GM23338 (cell line): ENCODE data around the gene CDH18. TPM values are rescaled to one million over a fixed set of nuclear protein-coding genes. Genes with fewer than 3 reads are reported as not detected.

ENCODE experiments used
- ATAC-seq: fragments of 200-7000 bp; cut with Tn5 transposase; 3 replicates; pipeline ENCODE4 v1.9.1; 2020
- DNase-seq: peaks from one replicate; pipeline ENCODE4 v3.0.0-alpha.2; 2015; ENCODE audit warnings: low spot score
- H2AFZ ChIP-seq: fragments of 200-600 bp; sonication (generic); 2 replicates; pipeline ENCODE4 v1.8.0; 2016; ENCODE audit warnings: antibody characterized with exemption, mild to moderate bottlenecking, moderate library complexity
- H3F3A ChIP-seq: fragments of 200-600 bp; sonication (generic); replicated peaks from 2 replicates; pipeline ENCODE4 v1.8.0; 2017; ENCODE audit warnings: antibody characterized with exemption, mixed run types, low read depth
- H3K27ac ChIP-seq: fragments of 200-600 bp; sonication (generic); 2 replicates; pipeline ENCODE4 v1.6.1; 2016; ENCODE audit warnings: low read depth
- H3K27me3 ChIP-seq: fragments of 200-600 bp; sonication (generic); 2 replicates; pipeline ENCODE4 v1.8.0; 2016; ENCODE audit warnings: mild to moderate bottlenecking, mixed run types, moderate library complexity; ENCODE audit not compliant: insufficient read depth
- H3K36me3 ChIP-seq: fragments of 200-600 bp; sonication (generic); 2 replicates; pipeline ENCODE4 v1.8.0; 2016; ENCODE audit warnings: mild to moderate bottlenecking; ENCODE audit not compliant: insufficient read depth
- H3K4me1 ChIP-seq: fragments of 200-600 bp; sonication (generic); 2 replicates; pipeline ENCODE4 v1.8.0; 2016; ENCODE audit warnings: mild to moderate bottlenecking, moderate library complexity; ENCODE audit not compliant: insufficient read depth
- H3K4me2 ChIP-seq: fragments of 200-600 bp; sonication (generic); 2 replicates; pipeline ENCODE4 v1.7.1; 2017; ENCODE audit warnings: mixed run types
- H3K4me3 ChIP-seq: fragments of 200-600 bp; sonication (generic); 2 replicates; pipeline ENCODE4 v1.6.1; 2016; ENCODE audit warnings: mixed run types
- H3K79me2 ChIP-seq: fragments of 200-600 bp; sonication (generic); replicated peaks from 2 replicates; pipeline ENCODE4 v1.8.0; 2017; ENCODE audit warnings: mild to moderate bottlenecking; ENCODE audit not compliant: insufficient read depth
- H3K9me2 ChIP-seq: fragments of 200-600 bp; sonication (generic); 2 replicates; pipeline ENCODE4 v1.8.0; 2017; ENCODE audit not compliant: insufficient read depth
- H4K20me1 ChIP-seq: fragments of 200-600 bp; sonication (generic); replicated peaks from 2 replicates; pipeline ENCODE4 v1.8.0; 2017; ENCODE audit warnings: mild to moderate bottlenecking; ENCODE audit not compliant: insufficient read depth
- H3K27ac Mint-ChIP-seq: 2 replicates; pipeline ENCODE4 v1.8.0; 2020; ENCODE audit warnings: inconsistent platforms, mild to moderate bottlenecking, moderate library complexity, mixed read lengths
- H3K27me3 Mint-ChIP-seq: 3 replicates; pipeline ENCODE4 v1.8.0; 2022; ENCODE audit warnings: low read depth, mild to moderate bottlenecking, moderate library complexity, mixed read lengths, inconsistent platforms; ENCODE audit not compliant: insufficient read depth, poor library complexity
- H3K36me3 Mint-ChIP-seq: 3 replicates; pipeline ENCODE4 v1.8.0; 2021; ENCODE audit warnings: low read depth, mild to moderate bottlenecking, inconsistent platforms, moderate library complexity, mixed read lengths
- H3K4me1 Mint-ChIP-seq: 3 replicates; pipeline ENCODE4 v1.8.0; 2020; ENCODE audit warnings: mild to moderate bottlenecking, inconsistent platforms, mixed read lengths
- H3K4me3 Mint-ChIP-seq: 3 replicates; pipeline ENCODE4 v1.8.0; 2021; ENCODE audit warnings: moderate library complexity, mild to moderate bottlenecking, inconsistent platforms, mixed read lengths
- H3K9me3 Mint-ChIP-seq: 3 replicates; pipeline ENCODE4 v1.8.0; 2020; ENCODE audit warnings: moderate library complexity, mild to moderate bottlenecking, inconsistent platforms, mixed read lengths
- CREB1 ChIP-seq: fragments of 250-450 bp; sonication (Bioruptor Pico); IDR thresholded peaks from 2 replicates; pipeline ENCODE4 v1.5.0; 2020; ENCODE audit warnings: low read depth, mild to moderate bottlenecking, moderate library complexity
- EZH2 ChIP-seq: fragments of 200-600 bp; sonication (generic); IDR thresholded peaks from one replicate; pipeline ENCODE4 v1.8.0; 2017; ENCODE audit warnings: antibody characterized with exemption, mild to moderate bottlenecking, low read depth; ENCODE audit not compliant: unreplicated experiment
- EZH2phosphoT487 ChIP-seq: fragments of 200-600 bp; sonication (generic); IDR thresholded peaks from one replicate; pipeline ENCODE4 v1.8.1; 2018; ENCODE audit warnings: antibody characterized with exemption; ENCODE audit not compliant: unreplicated experiment
- JUNB ChIP-seq: IDR thresholded peaks from one replicate; pipeline ENCODE4 v1.6.1; 2016; ENCODE audit warnings: antibody characterized with exemption; ENCODE audit not compliant: unreplicated experiment
- NANOG ChIP-seq: IDR thresholded peaks from 2 replicates; pipeline ENCODE4 v1.6.1; 2016; ENCODE audit warnings: antibody characterized with exemption, borderline replicate concordance
- POLR2AphosphoS5 ChIP-seq: IDR thresholded peaks from 2 replicates; pipeline ENCODE4 v1.6.1; 2016; ENCODE audit warnings: antibody characterized with exemption, low read depth
- STAT1 ChIP-seq: IDR thresholded peaks from one replicate; pipeline ENCODE4 v1.6.1; 2016; ENCODE audit warnings: antibody characterized with exemption; ENCODE audit not compliant: unreplicated experiment
- ZNF114 ChIP-seq: fragments of 250-450 bp; sonication (Bioruptor Pico); IDR thresholded peaks from 2 replicates; pipeline ENCODE4 v1.5.0; 2020; ENCODE audit warnings: mild to moderate bottlenecking, moderate library complexity
- ZNF331 ChIP-seq: fragments of 250-450 bp; sonication (Bioruptor Pico); IDR thresholded peaks from 2 replicates; pipeline ENCODE4 v1.5.0; 2020; ENCODE audit warnings: low read depth, mild to moderate bottlenecking, moderate library complexity
- polyA plus RNA-seq: library from polyadenylated mRNA; unstranded; fragments of >200 nt; fragmentation: Nextera tagmentation; extraction: Ambion mirVana; gene quantifications from 2 replicates; pipeline ENCODE4 v1.2.1, GENCODE V29; 2016
- total RNA-seq: library from RNA; depleted of rRNA; stranded (reverse); fragments of >200 nt; shearing (Covaris generic); gene quantifications from 2 replicates; pipeline ENCODE4 v1.2.3, GENCODE V29; 2014
- TF ChIP-seq, protein P1 (sequence below): fragments of 250-450 bp; sonication (Bioruptor Pico); IDR thresholded peaks from 2 replicates; pipeline ENCODE4 v1.5.0; 2020; ENCODE audit warnings: mild to moderate bottlenecking, moderate library complexity
- TF ChIP-seq, protein P2 (sequence below): IDR thresholded peaks from one replicate; pipeline ENCODE4 v1.6.1; 2018; ENCODE audit warnings: antibody characterized with exemption; ENCODE audit not compliant: unreplicated experiment
- TF ChIP-seq, protein P3 (sequence below): IDR thresholded peaks from 2 replicates; pipeline ENCODE4 v1.6.1; 2016; ENCODE audit warnings: antibody characterized with exemption
- TF ChIP-seq, protein P4 (sequence below), 2 experiments: fragments of 200-600 bp in 1 of 2; sonication (generic) in 1 of 2; conservative IDR thresholded peaks; 2 replicates each; pipeline versions ENCODE4 v1.5.1 to v1.6.1; 2016 to 2017; ENCODE audit warnings: antibody characterized with exemption in 2 of 2, low read depth in 2 of 2, mild to moderate bottlenecking in 2 of 2, moderate library complexity in 1 of 2

Gene CDH18
- total and polyA plus RNA-seq, 2 experiments from 2014 or later, result 1.3 TPM; not detected in 1

DNA sequence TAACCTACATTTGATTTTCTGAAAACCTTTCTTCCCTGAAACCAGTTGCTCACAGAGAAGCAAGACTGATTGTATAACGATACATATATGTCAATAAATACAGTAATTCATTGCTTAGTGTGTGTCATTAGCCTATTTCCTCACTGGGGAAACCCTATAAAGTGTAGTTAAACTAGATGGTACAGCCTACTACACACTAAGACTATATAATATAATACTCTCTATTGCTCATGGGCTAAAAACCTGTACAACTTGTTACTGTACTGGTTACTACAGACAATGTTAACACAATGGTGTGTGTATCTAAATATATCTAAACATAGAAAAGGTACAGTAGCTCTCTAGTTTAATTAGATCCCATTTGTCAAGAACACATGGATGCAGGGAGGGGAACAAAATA lies 181.2 kb downstream of the CDH18 start:
- no peaks in the 10 kb centered on the region for H3K9me3 Mint-ChIP-seq

More for the DNA sequence above, 181.2 kb downstream of the CDH18 start:
- no peak overlapping the region for H3K4me3 ChIP-seq
- H4K20me1 ChIP-seq, result no peaks in the 10 kb centered on the region
- DNase-seq (no peak), ATAC-seq (no peak)
- Mint-ChIP-seq H3K27me3 (no peaks in the 10 kb centered on the region), H3K36me3 (no peaks in the 10 kb centered on the region), H3K4me1 (peaks cover 3% of the 10 kb centered on the region), H3K27ac (no peak overlapping the region), H3K4me3 (no peak overlapping the region)
- no peaks in the 10 kb centered on the region for H3K27me3 ChIP-seq
- H3K9me2 ChIP-seq, result no peaks in the 10 kb centered on the region
- no peaks in the 10 kb centered on the region for H3K79me2 ChIP-seq
- no peak overlapping the region for H3K4me2 ChIP-seq
- H2AFZ ChIP-seq, result no peak overlapping the region
- 0 out of 2 replicates have a peak, but pooled peaks cover 2% of the 10 kb centered on the region for H3K4me1 ChIP-seq
- H3K27ac ChIP-seq, result no peak overlapping the region
- H3F3A ChIP-seq, result no peaks in the 10 kb centered on the region
- no peak for TF ChIP-seq STAT1
- no peak for TF ChIP-seq JUNB
- no peak for TF ChIP-seq NANOG
- TF ChIP-seq, protein P1, sequence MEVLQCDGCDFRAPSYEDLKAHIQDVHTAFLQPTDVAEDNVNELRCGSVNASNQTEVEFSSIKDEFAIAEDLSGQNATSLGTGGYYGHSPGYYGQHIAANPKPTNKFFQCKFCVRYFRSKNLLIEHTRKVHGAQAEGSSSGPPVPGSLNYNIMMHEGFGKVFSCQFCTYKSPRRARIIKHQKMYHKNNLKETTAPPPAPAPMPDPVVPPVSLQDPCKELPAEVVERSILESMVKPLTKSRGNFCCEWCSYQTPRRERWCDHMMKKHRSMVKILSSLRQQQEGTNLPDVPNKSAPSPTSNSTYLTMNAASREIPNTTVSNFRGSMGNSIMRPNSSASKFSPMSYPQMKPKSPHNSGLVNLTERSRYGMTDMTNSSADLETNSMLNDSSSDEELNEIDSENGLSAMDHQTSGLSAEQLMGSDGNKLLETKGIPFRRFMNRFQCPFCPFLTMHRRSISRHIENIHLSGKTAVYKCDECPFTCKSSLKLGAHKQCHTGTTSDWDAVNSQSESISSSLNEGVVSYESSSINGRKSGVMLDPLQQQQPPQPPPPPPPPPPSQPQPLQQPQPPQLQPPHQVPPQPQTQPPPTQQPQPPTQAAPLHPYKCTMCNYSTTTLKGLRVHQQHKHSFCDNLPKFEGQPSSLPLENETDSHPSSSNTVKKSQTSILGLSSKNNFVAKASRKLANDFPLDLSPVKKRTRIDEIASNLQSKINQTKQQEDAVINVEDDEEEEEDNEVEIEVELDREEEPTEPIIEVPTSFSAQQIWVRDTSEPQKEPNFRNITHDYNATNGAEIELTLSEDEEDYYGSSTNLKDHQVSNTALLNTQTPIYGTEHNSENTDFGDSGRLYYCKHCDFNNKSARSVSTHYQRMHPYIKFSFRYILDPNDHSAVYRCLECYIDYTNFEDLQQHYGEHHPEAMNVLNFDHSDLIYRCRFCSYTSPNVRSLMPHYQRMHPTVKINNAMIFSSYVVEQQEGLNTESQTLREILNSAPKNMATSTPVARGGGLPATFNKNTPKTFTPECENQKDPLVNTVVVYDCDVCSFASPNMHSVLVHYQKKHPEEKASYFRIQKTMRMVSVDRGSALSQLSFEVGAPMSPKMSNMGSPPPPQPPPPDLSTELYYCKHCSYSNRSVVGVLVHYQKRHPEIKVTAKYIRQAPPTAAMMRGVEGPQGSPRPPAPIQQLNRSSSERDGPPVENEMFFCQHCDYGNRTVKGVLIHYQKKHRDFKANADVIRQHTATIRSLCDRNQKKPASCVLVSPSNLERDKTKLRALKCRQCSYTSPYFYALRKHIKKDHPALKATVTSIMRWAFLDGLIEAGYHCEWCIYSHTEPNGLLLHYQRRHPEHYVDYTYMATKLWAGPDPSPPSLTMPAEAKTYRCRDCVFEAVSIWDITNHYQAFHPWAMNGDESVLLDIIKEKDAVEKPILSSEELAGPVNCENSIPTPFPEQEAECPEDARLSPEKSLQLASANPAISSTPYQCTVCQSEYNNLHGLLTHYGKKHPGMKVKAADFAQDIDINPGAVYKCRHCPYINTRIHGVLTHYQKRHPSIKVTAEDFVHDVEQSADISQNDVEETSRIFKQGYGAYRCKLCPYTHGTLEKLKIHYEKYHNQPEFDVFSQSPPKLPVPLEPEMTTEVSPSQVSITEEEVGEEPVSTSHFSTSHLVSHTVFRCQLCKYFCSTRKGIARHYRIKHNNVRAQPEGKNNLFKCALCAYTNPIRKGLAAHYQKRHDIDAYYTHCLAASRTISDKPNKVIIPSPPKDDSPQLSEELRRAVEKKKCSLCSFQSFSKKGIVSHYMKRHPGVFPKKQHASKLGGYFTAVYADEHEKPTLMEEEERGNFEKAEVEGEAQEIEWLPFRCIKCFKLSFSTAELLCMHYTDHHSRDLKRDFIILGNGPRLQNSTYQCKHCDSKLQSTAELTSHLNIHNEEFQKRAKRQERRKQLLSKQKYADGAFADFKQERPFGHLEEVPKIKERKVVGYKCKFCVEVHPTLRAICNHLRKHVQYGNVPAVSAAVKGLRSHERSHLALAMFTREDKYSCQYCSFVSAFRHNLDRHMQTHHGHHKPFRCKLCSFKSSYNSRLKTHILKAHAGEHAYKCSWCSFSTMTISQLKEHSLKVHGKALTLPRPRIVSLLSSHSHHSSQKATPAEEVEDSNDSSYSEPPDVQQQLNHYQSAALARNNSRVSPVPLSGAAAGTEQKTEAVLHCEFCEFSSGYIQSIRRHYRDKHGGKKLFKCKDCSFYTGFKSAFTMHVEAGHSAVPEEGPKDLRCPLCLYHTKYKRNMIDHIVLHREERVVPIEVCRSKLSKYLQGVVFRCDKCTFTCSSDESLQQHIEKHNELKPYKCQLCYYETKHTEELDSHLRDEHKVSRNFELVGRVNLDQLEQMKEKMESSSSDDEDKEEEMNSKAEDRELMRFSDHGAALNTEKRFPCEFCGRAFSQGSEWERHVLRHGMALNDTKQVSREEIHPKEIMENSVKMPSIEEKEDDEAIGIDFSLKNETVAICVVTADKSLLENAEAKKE (CRISPR knock-in tag), result no peak
- TF ChIP-seq CREB1 (CRISPR knock-in tag), result no peak
- no peak for TF ChIP-seq EZH2phosphoT487
- no peak for TF ChIP-seq ZNF114
- TF ChIP-seq, protein P2, sequence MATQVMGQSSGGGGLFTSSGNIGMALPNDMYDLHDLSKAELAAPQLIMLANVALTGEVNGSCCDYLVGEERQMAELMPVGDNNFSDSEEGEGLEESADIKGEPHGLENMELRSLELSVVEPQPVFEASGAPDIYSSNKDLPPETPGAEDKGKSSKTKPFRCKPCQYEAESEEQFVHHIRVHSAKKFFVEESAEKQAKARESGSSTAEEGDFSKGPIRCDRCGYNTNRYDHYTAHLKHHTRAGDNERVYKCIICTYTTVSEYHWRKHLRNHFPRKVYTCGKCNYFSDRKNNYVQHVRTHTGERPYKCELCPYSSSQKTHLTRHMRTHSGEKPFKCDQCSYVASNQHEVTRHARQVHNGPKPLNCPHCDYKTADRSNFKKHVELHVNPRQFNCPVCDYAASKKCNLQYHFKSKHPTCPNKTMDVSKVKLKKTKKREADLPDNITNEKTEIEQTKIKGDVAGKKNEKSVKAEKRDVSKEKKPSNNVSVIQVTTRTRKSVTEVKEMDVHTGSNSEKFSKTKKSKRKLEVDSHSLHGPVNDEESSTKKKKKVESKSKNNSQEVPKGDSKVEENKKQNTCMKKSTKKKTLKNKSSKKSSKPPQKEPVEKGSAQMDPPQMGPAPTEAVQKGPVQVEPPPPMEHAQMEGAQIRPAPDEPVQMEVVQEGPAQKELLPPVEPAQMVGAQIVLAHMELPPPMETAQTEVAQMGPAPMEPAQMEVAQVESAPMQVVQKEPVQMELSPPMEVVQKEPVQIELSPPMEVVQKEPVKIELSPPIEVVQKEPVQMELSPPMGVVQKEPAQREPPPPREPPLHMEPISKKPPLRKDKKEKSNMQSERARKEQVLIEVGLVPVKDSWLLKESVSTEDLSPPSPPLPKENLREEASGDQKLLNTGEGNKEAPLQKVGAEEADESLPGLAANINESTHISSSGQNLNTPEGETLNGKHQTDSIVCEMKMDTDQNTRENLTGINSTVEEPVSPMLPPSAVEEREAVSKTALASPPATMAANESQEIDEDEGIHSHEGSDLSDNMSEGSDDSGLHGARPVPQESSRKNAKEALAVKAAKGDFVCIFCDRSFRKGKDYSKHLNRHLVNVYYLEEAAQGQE, result no peak
- TF ChIP-seq, protein P3, sequence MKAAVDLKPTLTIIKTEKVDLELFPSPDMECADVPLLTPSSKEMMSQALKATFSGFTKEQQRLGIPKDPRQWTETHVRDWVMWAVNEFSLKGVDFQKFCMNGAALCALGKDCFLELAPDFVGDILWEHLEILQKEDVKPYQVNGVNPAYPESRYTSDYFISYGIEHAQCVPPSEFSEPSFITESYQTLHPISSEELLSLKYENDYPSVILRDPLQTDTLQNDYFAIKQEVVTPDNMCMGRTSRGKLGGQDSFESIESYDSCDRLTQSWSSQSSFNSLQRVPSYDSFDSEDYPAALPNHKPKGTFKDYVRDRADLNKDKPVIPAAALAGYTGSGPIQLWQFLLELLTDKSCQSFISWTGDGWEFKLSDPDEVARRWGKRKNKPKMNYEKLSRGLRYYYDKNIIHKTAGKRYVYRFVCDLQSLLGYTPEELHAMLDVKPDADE, result no peak
- TF ChIP-seq ZNF331, result no peak
- TF ChIP-seq, protein P4, sequence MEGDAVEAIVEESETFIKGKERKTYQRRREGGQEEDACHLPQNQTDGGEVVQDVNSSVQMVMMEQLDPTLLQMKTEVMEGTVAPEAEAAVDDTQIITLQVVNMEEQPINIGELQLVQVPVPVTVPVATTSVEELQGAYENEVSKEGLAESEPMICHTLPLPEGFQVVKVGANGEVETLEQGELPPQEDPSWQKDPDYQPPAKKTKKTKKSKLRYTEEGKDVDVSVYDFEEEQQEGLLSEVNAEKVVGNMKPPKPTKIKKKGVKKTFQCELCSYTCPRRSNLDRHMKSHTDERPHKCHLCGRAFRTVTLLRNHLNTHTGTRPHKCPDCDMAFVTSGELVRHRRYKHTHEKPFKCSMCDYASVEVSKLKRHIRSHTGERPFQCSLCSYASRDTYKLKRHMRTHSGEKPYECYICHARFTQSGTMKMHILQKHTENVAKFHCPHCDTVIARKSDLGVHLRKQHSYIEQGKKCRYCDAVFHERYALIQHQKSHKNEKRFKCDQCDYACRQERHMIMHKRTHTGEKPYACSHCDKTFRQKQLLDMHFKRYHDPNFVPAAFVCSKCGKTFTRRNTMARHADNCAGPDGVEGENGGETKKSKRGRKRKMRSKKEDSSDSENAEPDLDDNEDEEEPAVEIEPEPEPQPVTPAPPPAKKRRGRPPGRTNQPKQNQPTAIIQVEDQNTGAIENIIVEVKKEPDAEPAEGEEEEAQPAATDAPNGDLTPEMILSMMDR (conservative IDR thresholded peaks at IDR 0.05; ENCODE audit: low read depth in 2 of 2), result no peak
- no peak for TF ChIP-seq EZH2
- no peak for TF ChIP-seq POLR2AphosphoS5
- no peaks in the 10 kb centered on the region for H3K36me3 ChIP-seq
